Spleen (tissue), 11 donors: ENCODE data around the gene FLNB. TPM values are rescaled to one million over a fixed set of nuclear protein-coding genes. Genes with fewer than 3 reads are reported as not detected.

Experiments used
- DNase-seq: peaks from one replicate; pipeline ENCODE4 v3.0.0-alpha.2; 2020
- H3K27ac ChIP-seq, 8 donors: fragments of 200-600 bp; sonication (generic) in 7 of 8; 1 replicate in 4 of 8; 2 replicates in 4 of 8; pipeline versions ENCODE4 v1.5.0 to v1.8.0; 2016 to 2021; ENCODE audit warnings: inconsistent platforms in 4 of 8, mild to moderate bottlenecking in 4 of 8, moderate library complexity in 1 of 8
- H3K27me3 ChIP-seq, 7 donors: fragments of 200-600 bp; sonication (generic) in 6 of 7; replicated peaks in 1 of 7; 1 replicate in 4 of 7; 2 replicates in 3 of 7; pipeline versions ENCODE4 v1.5.0 to v1.8.0; 2016 to 2021; ENCODE audit warnings: inconsistent platforms in 3 of 7, mild to moderate bottlenecking in 1 of 7
- H3K36me3 ChIP-seq, 6 donors: fragments of 200-600 bp; sonication (generic) in 5 of 6; 1 replicate in 4 of 6; 2 replicates in 2 of 6; pipeline versions ENCODE4 v1.5.0 to v1.8.0; 2016 to 2021; ENCODE audit warnings: inconsistent platforms in 2 of 6
- H3K4me1 ChIP-seq, 6 donors: fragments of 200-600 bp; sonication (generic) in 5 of 6; 1 replicate in 3 of 6; 2 replicates in 3 of 6; pipeline versions ENCODE4 v1.5.0 to v1.8.0; 2016 to 2021; ENCODE audit warnings: inconsistent platforms in 3 of 6
- H3K4me3 ChIP-seq, 8 donors: fragments of 200-600 bp; sonication (generic) in 7 of 8; 1 replicate in 4 of 8; 2 replicates in 4 of 8; pipeline versions ENCODE4 v1.5.0 to v1.8.0; 2016 to 2021; ENCODE audit warnings: inconsistent platforms in 4 of 8, mild to moderate bottlenecking in 4 of 8, moderate library complexity in 2 of 8
- H3K9me3 ChIP-seq, 8 donors: fragments of 200-600 bp; sonication (generic) in 7 of 8; 1 replicate in 4 of 8; 2 replicates in 4 of 8; pipeline versions ENCODE4 v1.5.0 to v1.8.0; 2016 to 2021; ENCODE audit warnings: inconsistent platforms in 4 of 8
- CTCF ChIP-seq, 11 experiments: fragments of 200-600 bp in 7 of 11; fragments of 450-650 bp in 4 of 11; sonication (generic) in 4 of 11; IDR thresholded peaks in 8 of 11; conservative IDR thresholded peaks in 3 of 11; 1 replicate in 7 of 11; 2 replicates in 4 of 11; pipeline versions ENCODE4 v1.4.0 to v1.8.0; 2016 to 2021; ENCODE audit warnings: antibody characterized with exemption in 11 of 11, inconsistent platforms in 4 of 11, mild to moderate bottlenecking in 1 of 11
- POLR2A ChIP-seq, 3 donors: fragments of 450-650 bp; IDR thresholded peaks; one replicate each; pipeline ENCODE4 v1.5.1; 2017; ENCODE audit warnings: antibody characterized with exemption in 3 of 3, mild to moderate bottlenecking in 1 of 3
- POLR2AphosphoS5 ChIP-seq, 3 donors: sonication (generic); formaldehyde crosslinking; IDR thresholded peaks; one replicate each; pipeline ENCODE4 v1.5.1; 2017; ENCODE audit warnings: antibody characterized with exemption in 3 of 3
- WGBS, 5 donors: extraction: QIAGEN DNeasy Blood & Tissue Kit in 3 of 5; methylation state at CpG; one replicate each; pipeline versions ENCODE4 v1.1.5 to v1.1.7; 2013 to 2018; 5-methylcytosine and 5-hydroxymethylcytosine counted together
- intact Hi-C: fragments of 100-400 bp; cut with DNase I; formaldehyde crosslinking; loops from one replicate; pipeline ENCODE4 v1.15.0; 2023; ENCODE audit warnings: low total_unique reads
- polyA plus RNA-seq, 3 donors: library from polyadenylated mRNA; stranded (reverse); fragments of 200-250 nt; gene quantifications; one replicate each; pipeline ENCODE4 v1.2.1, GENCODE V29; 2013
- total RNA-seq, 7 donors: library from RNA; depleted of rRNA in 3 of 7; stranded (reverse); fragments of >200 nt in 3 of 7; fragmentation: NEBNext Ultra II Directional in 4 of 7; extraction: Animal tissue kit (Norgen Biotek cat#: 25700) in 4 of 7; gene quantifications; one replicate each; pipeline versions ENCODE4 v1.1.0 to v1.2.1, GENCODE V29; 2016 to 2021
- donor health status: healthy with polysubstance abuse.
- donor health status: DM: no; HTN: no; CAD: no; lungs with moderate emphysema.
- donor health status: DM: no; HTN: no; CAD: no.
- donor health status: Bipolar disorder and iron deficiency.
- donor health status: healthy.
- donor health status: DM: no; HTN: no; CAD: no.
- donor health status: DM: yes; HTN: yes; CAD: no.

FLNB gene
- total and polyA plus RNA-seq, 10 donors = 38.9 to 163 (median 96.7) TPM

- Histone ChIP-seq H3K4me3 (no peak overlapping the region), H3K27ac (peak overlapping the region in 3 of 8 donors; percentile 20 to 56 (median 51)), H3K4me1 (peaks cover 0 to 24% (median 0%) of the 10 kb centered on the region in 6 donors), H3K27me3 (no peaks in the 10 kb centered on the region), H3K9me3 (no peaks in the 10 kb centered on the region), H3K36me3 (peaks cover 2 to 99% (median 50%) of the 10 kb centered on the region in 6 donors)
- 81 to 91% (median 83%) methylated on average over 4 of the region's 4 CpGs for WGBS, 5 donors
- TF ChIP-seq POLR2A (IDR thresholded peaks at IDR 0.05) (no peak), CTCF (IDR thresholded peaks at IDR 0.05 in 8 of 11, conservative IDR thresholded peaks at IDR 0.05 in 3 of 11) (no peak), POLR2AphosphoS5 (IDR thresholded peaks at IDR 0.05) (no peak)
- intact Hi-C loops = no loop called here
- no peak for DNase-seq
These were observed 94.1 kb downstream of the FLNB start for GRCh38 chr3:58102390-58102750.

- Histone ChIP-seq H3K27me3 (no peaks in the 10 kb centered on the region), H3K36me3 (peaks cover 2 to 99% (median 52%) of the 10 kb centered on the region in 6 donors), H3K27ac (no peak overlapping the region), H3K9me3 (no peaks in the 10 kb centered on the region), H3K4me3 (no peak overlapping the region), H3K4me1 (peaks cover 0 to 24% (median 0%) of the 10 kb centered on the region in 6 donors)
- no peak for DNase-seq
- intact Hi-C loops = no loop called here
- 76 to 88% (median 83%) methylated on average over 10 of the region's 10 CpGs for WGBS, 5 donors
- TF ChIP-seq POLR2AphosphoS5 (IDR thresholded peaks at IDR 0.05) (no peak), POLR2A (IDR thresholded peaks at IDR 0.05) (no peak), CTCF (IDR thresholded peaks at IDR 0.05 in 8 of 11, conservative IDR thresholded peaks at IDR 0.05 in 3 of 11) (no peak)
These were observed 94.8 kb downstream of the FLNB start for GRCh38 chr3:58102976-58103451.

- intact Hi-C loops = no loop called here
- H3K36me3 ChIP-seq = peaks cover 2 to 99% (median 51%) of the 10 kb centered on the region in 6 donors
- H3K4me3 ChIP-seq = no peak overlapping the region
- DNase-seq = no peak
- peaks cover 0 to 24% (median 0%) of the 10 kb centered on the region in 6 donors for H3K4me1 ChIP-seq
- H3K9me3 ChIP-seq = no peaks in the 10 kb centered on the region
- TF ChIP-seq POLR2A (IDR thresholded peaks at IDR 0.05) = no peak
- no peak for TF ChIP-seq CTCF (IDR thresholded peaks at IDR 0.05 in 8 of 11, conservative IDR thresholded peaks at IDR 0.05 in 3 of 11)
- no peak for TF ChIP-seq POLR2AphosphoS5 (IDR thresholded peaks at IDR 0.05)
- WGBS, 5 donors = 79 to 91% (median 90%) methylated on average over 8 of the region's 8 CpGs
- H3K27me3 ChIP-seq = no peaks in the 10 kb centered on the region
- H3K27ac ChIP-seq = no peak overlapping the region
These were observed 95.9 kb downstream of the FLNB start for GRCh38 chr3:58104151-58104550.

- TF ChIP-seq POLR2AphosphoS5 (IDR thresholded peaks at IDR 0.05) (no peak), CTCF (IDR thresholded peaks at IDR 0.05 in 8 of 11, conservative IDR thresholded peaks at IDR 0.05 in 3 of 11) (no peak), POLR2A (IDR thresholded peaks at IDR 0.05) (no peak)
- H3K27ac ChIP-seq = no peak overlapping the region
- no peak overlapping the region for H3K4me3 ChIP-seq
- no peak for DNase-seq
- H3K9me3 ChIP-seq = no peaks in the 10 kb centered on the region
- peaks cover 0 to 24% (median 0%) of the 10 kb centered on the region in 6 donors for H3K4me1 ChIP-seq
- WGBS, 5 donors = 91 to 99% (median 97%) methylated on average over 2 of the region's 2 CpGs
- H3K27me3 ChIP-seq = no peaks in the 10 kb centered on the region
- peaks cover 2 to 99% (median 53%) of the 10 kb centered on the region in 6 donors for H3K36me3 ChIP-seq
- intact Hi-C loops = no loop called here
These were observed 96.5 kb downstream of the FLNB start for GRCh38 chr3:58104712-58105111.
